ENCODE results near the gene DCDC1.

DCDC1 gene

DNA sequence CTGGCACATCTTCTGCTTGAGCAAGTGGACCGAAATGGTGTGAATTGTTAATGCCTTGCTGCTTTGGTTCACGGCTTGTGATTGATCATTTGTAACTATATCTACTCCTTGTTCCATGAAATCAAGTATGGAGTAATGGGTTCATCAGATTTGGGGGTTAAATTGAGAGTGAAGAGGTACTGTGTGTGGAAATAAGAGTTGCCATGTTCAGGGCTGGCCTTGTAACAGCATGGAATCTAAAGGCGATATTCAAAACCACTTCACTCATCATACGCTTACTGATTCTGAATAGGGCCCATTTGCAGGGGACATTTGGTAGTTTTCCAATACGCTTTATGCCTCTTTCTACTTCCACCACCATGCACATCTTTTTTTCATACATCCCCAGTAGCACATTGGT, 122.2 kb downstream of the DCDC1 start:
- Mint-ChIP-seq H3K27me3 (ENCODE audit: low read depth) (no peaks in the 10 kb centered on the region), H3K4me1 (no peaks in the 10 kb centered on the region), H3K27ac (no peak overlapping the region), H3K9me3 (no peaks in the 10 kb centered on the region), H3K36me3 (ENCODE audit: low read depth) (no peaks in the 10 kb centered on the region), H3K4me3 (no peak overlapping the region)
- TF ChIP-seq, protein P1, sequence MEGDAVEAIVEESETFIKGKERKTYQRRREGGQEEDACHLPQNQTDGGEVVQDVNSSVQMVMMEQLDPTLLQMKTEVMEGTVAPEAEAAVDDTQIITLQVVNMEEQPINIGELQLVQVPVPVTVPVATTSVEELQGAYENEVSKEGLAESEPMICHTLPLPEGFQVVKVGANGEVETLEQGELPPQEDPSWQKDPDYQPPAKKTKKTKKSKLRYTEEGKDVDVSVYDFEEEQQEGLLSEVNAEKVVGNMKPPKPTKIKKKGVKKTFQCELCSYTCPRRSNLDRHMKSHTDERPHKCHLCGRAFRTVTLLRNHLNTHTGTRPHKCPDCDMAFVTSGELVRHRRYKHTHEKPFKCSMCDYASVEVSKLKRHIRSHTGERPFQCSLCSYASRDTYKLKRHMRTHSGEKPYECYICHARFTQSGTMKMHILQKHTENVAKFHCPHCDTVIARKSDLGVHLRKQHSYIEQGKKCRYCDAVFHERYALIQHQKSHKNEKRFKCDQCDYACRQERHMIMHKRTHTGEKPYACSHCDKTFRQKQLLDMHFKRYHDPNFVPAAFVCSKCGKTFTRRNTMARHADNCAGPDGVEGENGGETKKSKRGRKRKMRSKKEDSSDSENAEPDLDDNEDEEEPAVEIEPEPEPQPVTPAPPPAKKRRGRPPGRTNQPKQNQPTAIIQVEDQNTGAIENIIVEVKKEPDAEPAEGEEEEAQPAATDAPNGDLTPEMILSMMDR (IDR thresholded peaks at IDR 0.05; ENCODE audit: unreplicated experiment in 3 of 3) = no peak

DNA sequence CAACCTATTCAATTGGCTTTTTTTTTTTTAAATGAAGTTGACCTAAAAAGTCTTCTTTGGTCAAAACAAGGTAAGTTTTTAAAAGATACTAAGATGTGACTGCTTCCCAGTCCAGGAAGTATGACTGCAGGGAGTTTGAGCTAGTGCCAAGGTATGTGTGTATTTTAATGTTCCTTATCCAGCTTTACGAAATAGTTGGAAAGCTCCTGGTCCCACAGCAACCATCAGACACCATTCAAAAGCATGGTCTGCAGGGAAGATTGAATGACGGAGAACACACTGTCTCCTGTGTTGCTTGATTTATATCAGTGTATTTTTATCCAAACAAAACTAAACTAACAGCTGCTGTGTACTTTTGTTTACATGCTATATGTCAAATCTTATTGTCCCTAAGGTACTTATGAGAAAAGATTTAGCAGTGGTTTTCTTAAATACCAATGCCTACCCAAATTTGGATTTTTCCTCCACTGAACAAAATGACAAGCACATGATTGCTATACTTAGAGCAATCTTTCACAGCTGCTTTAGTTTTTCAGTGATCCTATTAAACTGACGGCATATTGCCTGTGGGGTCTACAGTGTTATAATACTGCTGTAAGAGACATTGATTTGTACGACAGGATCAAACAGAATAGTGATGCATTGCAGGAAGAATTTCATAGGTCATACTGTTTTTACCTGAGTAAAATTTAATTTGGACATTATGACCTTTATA, 122.9 kb downstream of the DCDC1 start:
- Mint-ChIP-seq H3K9me3 (no peaks in the 10 kb centered on the region), H3K36me3 (ENCODE audit: low read depth) (no peaks in the 10 kb centered on the region), H3K27me3 (ENCODE audit: low read depth) (no peaks in the 10 kb centered on the region), H3K4me3 (no peak overlapping the region), H3K4me1 (no peaks in the 10 kb centered on the region), H3K27ac (no peak overlapping the region)
- TF ChIP-seq, protein P1 (IDR thresholded peaks at IDR 0.05; ENCODE audit: unreplicated experiment in 3 of 3) = no peak

DNA sequence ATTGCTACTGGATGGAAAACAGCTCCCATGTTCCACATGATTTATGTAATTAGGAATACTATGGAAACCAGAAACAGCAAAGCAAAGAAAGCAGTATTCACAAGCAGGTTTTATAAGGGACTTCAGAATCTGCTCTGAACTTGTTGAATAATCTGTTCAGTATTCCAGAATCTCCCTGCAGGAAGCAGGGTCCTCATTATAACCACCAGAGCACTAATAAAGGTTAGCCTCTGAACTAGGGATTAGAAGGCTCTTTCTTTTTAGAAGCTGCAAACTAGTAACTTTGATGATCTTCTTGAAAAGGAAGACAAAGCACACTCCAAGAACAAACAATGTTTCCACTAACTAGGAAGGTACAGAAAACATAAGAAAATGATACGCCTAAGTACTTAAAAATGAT, 125.8 kb downstream of the DCDC1 start:
- TF ChIP-seq, protein P1 (IDR thresholded peaks at IDR 0.05; ENCODE audit: unreplicated experiment in 3 of 3) = no peak
- H3K36me3 Mint-ChIP-seq (ENCODE audit: low read depth) = no peaks in the 10 kb centered on the region
- H3K27me3 Mint-ChIP-seq (ENCODE audit: low read depth) = no peaks in the 10 kb centered on the region
- H3K4me1 Mint-ChIP-seq = no peaks in the 10 kb centered on the region
- no peaks in the 10 kb centered on the region for H3K9me3 Mint-ChIP-seq
- no peak overlapping the region for H3K27ac Mint-ChIP-seq
- H3K4me3 Mint-ChIP-seq = no peak overlapping the region

DNA sequence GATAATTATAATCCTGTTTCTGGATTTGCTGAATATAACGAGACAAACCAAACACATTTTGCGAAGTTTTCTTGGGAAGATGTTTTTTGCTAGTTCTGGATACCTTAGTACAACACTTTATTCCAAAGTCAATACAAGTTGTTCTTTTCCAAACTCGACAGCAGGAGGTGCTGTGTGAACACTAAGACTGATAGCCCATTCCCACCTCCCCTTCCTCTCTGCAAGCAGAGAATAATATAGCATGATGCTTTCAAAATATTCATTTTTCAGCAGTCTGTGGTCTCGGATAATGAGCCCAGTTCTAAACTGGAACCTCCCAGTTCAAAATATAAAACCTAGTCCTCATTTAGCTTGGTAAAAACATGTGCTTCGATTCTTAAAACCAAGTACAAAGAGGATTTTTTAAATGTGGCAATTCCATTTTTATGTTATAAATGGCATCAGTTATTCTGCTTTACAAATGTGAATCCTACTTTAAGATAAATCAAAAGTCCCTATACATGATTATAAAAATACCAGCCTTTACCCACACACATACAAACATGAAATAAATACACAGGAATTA, 129.1 kb downstream of the DCDC1 start:
- Mint-ChIP-seq H3K9me3 (no peaks in the 10 kb centered on the region), H3K4me1 (no peaks in the 10 kb centered on the region), H3K27me3 (ENCODE audit: low read depth) (no peaks in the 10 kb centered on the region), H3K27ac (no peak overlapping the region), H3K4me3 (no peak overlapping the region), H3K36me3 (ENCODE audit: low read depth) (no peaks in the 10 kb centered on the region)
- TF ChIP-seq, protein P1 (IDR thresholded peaks at IDR 0.05; ENCODE audit: unreplicated experiment in 3 of 3) = peak; percentile 64 to 73 (median 70)

DNA sequence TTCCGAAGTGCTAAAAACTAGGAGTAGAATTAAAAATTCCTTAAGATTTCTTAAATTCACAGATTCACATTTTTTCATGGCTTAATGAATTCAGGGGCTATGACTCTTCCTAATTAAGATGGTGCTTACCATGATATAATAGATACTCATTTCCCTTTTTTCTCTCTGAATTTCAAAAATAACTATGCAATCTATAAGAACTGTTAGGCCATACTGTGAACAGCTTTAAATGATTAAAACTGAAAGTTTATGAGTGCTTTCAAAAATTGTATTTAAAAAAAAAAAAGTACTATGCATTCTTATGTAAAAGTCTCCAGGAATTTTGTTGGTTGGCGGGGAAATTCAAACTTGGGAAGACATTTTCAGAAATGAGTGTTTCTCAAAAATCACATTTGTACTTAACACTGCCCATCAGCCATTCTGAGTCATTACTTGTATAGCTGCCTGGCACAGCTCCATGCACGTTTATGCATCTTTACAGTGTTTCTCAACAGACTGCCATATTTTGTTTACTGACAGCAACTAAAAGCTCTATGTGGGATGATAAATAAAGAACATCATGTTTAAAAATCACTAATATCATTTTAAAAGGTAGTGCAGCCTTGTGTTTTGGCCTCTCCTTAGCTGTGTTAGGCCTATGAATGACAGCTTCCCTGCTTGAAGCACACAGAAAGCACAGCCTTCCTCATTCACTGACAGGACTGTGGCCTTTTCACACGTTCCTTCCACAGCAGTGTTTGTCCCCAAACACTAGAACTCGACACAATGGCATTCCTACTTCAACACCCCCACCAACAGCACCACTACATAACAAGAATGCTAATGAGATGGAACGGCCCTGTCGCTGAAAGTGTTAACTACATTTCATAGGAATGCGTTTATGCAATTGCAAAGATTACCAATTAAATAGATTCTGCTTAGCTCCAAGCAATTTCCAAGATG, 131.4 kb downstream of the DCDC1 start:
- Mint-ChIP-seq H3K27ac (no peak overlapping the region), H3K36me3 (ENCODE audit: low read depth) (no peaks in the 10 kb centered on the region), H3K9me3 (no peaks in the 10 kb centered on the region), H3K4me3 (no peak overlapping the region), H3K27me3 (ENCODE audit: low read depth) (no peaks in the 10 kb centered on the region), H3K4me1 (no peaks in the 10 kb centered on the region)
- TF ChIP-seq, protein P1 (IDR thresholded peaks at IDR 0.05; ENCODE audit: unreplicated experiment in 3 of 3) = no peak

All from nephron (organoid).